ENCODE data around the gene TNS3.

DNA sequence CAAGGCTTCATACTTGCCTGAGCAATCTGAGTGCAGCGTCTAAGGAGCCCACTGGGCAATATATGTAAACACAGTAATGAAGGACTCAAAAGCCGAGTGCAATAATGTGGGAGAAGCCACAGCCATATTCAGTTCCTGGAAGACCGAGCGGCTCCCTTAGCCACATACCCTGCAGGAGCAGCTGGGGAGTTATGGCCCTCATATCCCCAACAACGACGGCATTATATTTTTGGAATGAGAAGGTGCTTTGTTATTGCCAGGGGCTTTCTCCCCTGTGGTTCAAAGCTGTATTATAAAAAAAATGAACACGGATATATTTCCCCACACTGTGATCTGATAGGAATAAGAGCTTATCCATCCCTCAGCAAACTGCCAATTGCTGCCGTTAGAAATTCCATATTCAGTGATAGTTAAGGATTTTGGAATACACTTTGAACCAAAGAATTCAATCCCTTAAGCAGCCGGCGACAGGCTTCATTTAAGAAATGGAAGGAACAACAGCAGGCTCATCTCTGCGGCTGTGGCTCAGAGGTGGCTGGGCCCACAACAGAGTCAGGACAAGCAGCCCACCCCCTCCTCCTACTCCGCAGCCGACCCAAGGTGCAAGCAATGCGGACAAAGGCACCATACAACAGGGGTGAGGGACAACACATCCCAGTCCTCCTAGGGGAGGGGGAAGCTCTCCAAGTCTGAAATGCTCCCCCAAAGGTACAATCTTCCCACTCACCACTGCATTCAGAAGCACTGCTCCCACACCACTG, 77.2 kb downstream of the TNS3 start:
- TF ChIP-seq, protein P1, sequence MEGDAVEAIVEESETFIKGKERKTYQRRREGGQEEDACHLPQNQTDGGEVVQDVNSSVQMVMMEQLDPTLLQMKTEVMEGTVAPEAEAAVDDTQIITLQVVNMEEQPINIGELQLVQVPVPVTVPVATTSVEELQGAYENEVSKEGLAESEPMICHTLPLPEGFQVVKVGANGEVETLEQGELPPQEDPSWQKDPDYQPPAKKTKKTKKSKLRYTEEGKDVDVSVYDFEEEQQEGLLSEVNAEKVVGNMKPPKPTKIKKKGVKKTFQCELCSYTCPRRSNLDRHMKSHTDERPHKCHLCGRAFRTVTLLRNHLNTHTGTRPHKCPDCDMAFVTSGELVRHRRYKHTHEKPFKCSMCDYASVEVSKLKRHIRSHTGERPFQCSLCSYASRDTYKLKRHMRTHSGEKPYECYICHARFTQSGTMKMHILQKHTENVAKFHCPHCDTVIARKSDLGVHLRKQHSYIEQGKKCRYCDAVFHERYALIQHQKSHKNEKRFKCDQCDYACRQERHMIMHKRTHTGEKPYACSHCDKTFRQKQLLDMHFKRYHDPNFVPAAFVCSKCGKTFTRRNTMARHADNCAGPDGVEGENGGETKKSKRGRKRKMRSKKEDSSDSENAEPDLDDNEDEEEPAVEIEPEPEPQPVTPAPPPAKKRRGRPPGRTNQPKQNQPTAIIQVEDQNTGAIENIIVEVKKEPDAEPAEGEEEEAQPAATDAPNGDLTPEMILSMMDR (IDR thresholded peaks at IDR 0.05 in 8 of 11, conservative IDR thresholded peaks at IDR 0.05 in 3 of 11): no peak
- TF ChIP-seq POLR2AphosphoS5 (IDR thresholded peaks at IDR 0.05): no peak
- TF ChIP-seq POLR2A (IDR thresholded peaks at IDR 0.05): no peak

Data from spleen (tissue), 7 donors.